Mucosa of rectum (tissue), 2 donors: ENCODE results near the gene LYL1.

Experiments used
- H3K27ac ChIP-seq, 2 donors: one replicate each; pipeline ENCODE4 v1.7.0; 2013; ENCODE audit warnings: inconsistent platforms in 2 of 2, low read depth in 2 of 2, low read length in 2 of 2
- H3K27me3 ChIP-seq, 2 donors: one replicate each; pipeline ENCODE4 v1.7.0; 2013; ENCODE audit warnings: low read length in 2 of 2; ENCODE audit not compliant: control insufficient read depth in 2 of 2, insufficient read depth in 2 of 2
- H3K36me3 ChIP-seq, 2 donors: one replicate each; pipeline ENCODE4 v1.7.0; 2013; ENCODE audit warnings: low read length in 2 of 2; ENCODE audit not compliant: control insufficient read depth in 2 of 2, insufficient read depth in 2 of 2
- H3K4me1 ChIP-seq, 2 donors: one replicate each; pipeline ENCODE4 v1.7.0; 2013; ENCODE audit warnings: low read length in 2 of 2, mild to moderate bottlenecking in 1 of 2; ENCODE audit not compliant: control insufficient read depth in 2 of 2, insufficient read depth in 2 of 2
- H3K4me3 ChIP-seq, 2 donors: one replicate each; pipeline ENCODE4 v1.7.0; 2013; ENCODE audit warnings: low read length in 2 of 2
- H3K9ac ChIP-seq, 2 donors: one replicate each; pipeline ENCODE4 v1.7.0; 2013; ENCODE audit warnings: low read length in 2 of 2, low read depth in 1 of 2, mild to moderate bottlenecking in 1 of 2
- H3K9me3 ChIP-seq, 2 donors: one replicate each; pipeline ENCODE4 v1.7.0; 2013; ENCODE audit warnings: low read length in 2 of 2; ENCODE audit not compliant: control insufficient read depth in 2 of 2
- donor health status: healthy.
- donor health status: Normal muscosa, but diverticular disease.

Gene LYL1

DNA sequence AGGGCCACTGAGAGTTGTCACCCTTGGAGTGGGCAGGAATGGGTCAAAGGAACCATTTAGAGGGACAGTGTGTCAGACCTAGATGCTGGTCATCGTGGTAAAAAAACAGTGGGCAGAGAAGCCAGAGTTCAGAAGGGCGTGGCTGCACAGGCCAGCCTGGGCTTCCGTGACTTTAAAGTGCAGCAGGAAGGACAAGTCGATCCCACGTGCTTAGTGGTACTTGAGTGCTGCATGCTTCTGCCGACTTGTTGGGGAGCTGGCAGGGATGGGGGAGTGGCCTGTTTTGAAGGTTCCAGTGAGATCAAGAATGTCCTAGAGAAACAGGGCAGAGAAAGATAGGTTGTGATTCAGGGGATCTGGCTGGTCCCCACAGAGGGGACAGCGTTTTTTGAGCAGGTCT, 17.0 kb downstream of the LYL1 start:
- H3K9ac ChIP-seq: no peak overlapping the region
- H3K36me3 ChIP-seq: peaks cover 10% of the 10 kb centered on the region in 2 donors
- no peak overlapping the region for H3K27ac ChIP-seq
- H3K4me3 ChIP-seq: no peak overlapping the region
- no peaks in the 10 kb centered on the region for H3K9me3 ChIP-seq
- H3K27me3 ChIP-seq: no peaks in the 10 kb centered on the region
- H3K4me1 ChIP-seq: no peaks in the 10 kb centered on the region

DNA sequence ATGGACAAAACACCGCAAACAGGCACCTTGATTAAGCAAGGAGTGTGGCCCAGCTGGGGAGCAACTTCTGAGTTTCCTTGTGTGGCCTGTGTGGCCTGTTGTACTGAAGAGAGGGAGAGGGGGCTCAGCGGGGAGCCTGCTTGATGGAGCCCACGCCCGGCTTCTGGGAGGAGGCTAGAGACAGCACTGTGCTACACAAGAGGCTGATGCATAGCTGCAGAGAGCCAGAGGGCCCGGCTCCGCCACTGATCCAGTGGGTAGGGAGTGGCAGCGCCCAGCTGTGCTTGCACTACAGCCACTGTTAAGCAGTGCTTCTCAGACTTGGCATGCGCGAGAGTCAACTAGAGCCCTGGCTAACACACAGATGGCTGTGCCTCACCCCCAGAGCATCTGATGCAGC, 19.0 kb downstream of the LYL1 start:
- Histone ChIP-seq H3K27me3 (no peaks in the 10 kb centered on the region), H3K27ac (no peak overlapping the region), H3K4me1 (peaks cover 17% of the 10 kb centered on the region in 2 donors), H3K9me3 (no peaks in the 10 kb centered on the region), H3K36me3 (peaks cover 10% of the 10 kb centered on the region in 2 donors), H3K9ac (no peak overlapping the region), H3K4me3 (no peak overlapping the region)

DNA sequence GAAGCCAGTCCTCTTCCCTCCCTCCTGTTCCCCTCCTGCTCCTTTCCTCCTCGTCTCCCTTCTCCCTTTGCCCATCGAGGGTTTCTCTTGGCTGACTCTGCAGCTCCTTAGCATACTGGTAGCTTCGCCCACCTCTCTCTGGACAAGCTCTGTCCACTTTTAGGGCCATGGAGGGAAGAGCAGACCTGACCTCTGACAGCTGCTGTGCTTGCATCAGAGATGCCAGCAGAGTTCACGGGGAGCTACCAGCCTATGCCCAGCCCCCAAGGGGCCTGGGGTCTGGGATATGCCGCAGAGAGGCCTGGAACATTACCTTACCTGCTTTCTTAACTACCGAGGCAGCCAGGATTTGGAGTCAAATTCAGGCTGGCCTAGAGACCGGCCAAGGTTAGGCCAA, 19.7 kb downstream of the LYL1 start:
- Histone ChIP-seq H3K27ac (no peak overlapping the region), H3K9ac (no peak overlapping the region), H3K4me3 (no peak overlapping the region), H3K4me1 (peaks cover 23 to 24% of the 10 kb centered on the region in 2 donors), H3K36me3 (peaks cover 10% of the 10 kb centered on the region in 2 donors), H3K9me3 (no peaks in the 10 kb centered on the region), H3K27me3 (no peaks in the 10 kb centered on the region)

DNA sequence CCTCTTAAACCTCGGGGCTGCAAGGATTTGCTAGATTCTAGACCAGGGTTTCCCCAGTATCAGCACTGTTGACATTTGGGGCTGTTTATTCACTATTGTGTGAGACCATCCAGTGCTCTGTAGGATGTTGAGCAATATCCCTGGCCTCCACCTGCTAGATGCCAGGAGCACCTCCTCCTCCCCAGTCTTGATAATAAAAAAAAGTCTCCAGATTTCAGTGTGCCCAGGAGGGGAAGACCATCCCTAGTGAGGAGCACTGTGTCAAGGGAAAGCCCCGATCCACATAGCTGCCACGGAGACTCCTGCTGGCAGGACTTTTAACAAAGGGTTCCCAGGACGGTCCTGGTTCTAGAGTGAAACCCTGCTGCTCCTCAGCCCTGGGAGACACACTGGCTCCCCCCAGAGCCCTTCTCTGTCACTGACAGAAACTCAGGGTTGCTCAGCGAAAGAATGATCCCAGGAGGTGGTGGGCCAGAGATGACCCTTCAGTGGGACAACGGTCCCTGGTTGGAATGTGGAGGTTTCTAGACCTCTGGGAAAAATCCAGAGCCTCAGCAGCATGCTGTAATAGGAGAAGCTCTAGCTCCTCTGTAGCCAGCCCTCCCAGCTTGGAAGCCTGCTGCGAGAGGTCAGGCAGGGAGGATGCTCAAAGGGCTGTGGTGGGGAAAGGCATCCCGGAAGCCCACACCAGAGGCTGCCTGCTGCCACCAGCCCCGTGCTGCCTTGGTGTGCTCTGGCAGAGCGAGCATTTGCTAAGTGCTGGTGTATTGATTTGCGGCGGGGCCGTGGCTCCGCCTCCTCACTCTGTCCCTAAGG, 20.3 kb downstream of the LYL1 start:
- no peak overlapping the region for H3K27ac ChIP-seq
- no peaks in the 10 kb centered on the region for H3K9me3 ChIP-seq
- H3K9ac ChIP-seq: no peak overlapping the region
- H3K4me1 ChIP-seq: peaks cover 28% of the 10 kb centered on the region in 2 donors
- H3K27me3 ChIP-seq: no peaks in the 10 kb centered on the region
- peaks cover 10% of the 10 kb centered on the region in 2 donors for H3K36me3 ChIP-seq
- H3K4me3 ChIP-seq: no peak overlapping the region

DNA sequence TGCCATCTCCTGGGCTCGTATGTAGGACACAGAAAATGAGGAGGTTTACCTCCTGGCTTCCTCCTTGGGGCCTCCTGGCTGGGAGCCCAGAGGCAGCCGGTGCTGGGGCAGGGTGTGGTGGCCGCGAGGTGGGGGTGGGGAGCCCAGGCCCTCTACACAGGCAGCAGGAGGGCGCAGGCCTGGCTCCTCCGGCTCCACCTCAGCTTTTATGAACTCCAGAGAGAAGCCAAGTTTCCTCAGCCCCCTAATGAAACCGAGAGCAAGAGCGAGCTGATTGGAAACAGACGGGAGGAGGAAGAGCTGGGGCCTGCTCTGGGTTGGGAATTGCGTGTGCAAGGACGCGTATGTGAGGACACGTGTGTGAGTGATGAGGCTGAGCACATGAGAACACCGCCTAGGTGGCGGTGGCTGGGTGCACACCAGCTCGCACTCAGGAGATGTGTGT, 23.1 kb downstream of the LYL1 start:
- Histone ChIP-seq H3K4me1 (peaks cover 28 to 37% of the 10 kb centered on the region in 2 donors), H3K9ac (peak overlapping the region; percentile 41 to 52), H3K4me3 (no peak overlapping the region), H3K36me3 (peaks cover 13 to 17% of the 10 kb centered on the region in 2 donors), H3K27me3 (no peaks in the 10 kb centered on the region), H3K27ac (peak overlapping the region; percentile 85 to 90), H3K9me3 (no peaks in the 10 kb centered on the region)

DNA sequence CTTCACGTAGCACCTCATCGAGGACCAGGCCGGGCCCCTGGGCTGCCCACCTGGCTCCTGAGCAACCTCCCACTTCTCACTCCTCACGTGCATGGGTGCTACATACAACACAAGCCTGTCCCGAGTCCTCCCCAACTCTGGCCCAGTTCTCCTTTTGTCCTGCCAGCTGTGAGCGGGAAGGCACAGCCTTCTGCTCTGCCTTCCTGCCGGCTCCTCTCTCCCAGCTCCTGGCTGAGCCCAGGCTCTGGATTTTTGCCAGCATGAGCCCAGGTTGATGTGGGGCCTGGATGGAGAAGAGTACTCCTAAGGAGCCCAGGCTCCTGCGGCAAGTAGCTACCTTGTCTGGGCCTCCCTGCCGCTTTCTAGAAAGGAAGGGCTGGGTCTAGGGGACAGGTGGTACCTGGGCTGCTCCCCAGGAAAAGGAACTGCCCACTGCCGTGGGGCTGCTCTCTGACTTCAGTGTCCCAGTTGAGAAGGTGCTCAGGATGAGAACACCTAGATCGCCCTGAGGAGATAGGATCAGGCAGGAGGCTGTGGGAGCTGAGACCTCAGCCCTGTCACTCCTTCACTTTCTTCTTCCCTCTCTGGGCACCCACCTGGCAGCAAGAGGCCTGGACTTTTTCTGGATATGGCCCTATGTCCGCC, 23.6 kb downstream of the LYL1 start:
- Histone ChIP-seq H3K27ac (peak overlapping the region; percentile 85 to 90), H3K9ac (peak overlapping the region; percentile 41 to 52), H3K27me3 (no peaks in the 10 kb centered on the region), H3K4me3 (no peak overlapping the region), H3K9me3 (no peaks in the 10 kb centered on the region), H3K36me3 (peaks cover 13 to 18% of the 10 kb centered on the region in 2 donors), H3K4me1 (peaks cover 28 to 37% of the 10 kb centered on the region in 2 donors)

DNA sequence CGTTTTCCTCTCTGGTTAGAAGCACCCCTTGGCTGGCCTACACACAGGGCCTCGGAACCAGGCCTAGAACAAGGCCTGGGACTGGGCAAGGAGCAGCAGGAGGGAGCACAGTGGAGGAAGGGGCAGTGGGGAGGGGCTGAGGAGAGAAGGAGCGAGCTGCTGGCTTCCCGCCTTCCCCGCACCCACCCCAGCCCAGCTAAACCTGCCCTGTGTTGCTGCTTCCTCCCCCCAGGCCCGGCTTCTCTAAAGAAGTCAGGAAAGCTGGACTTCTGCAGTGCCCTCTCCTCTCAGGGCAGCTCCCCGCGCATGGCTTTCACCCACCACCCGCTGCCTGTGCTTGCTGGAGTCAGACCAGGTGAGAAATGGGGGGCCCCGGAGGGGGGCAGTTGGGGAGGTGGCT, 24.3 kb downstream of the LYL1 start:
- Histone ChIP-seq H3K4me1 (peaks cover 28 to 37% of the 10 kb centered on the region in 2 donors), H3K36me3 (peaks cover 13 to 21% of the 10 kb centered on the region in 2 donors), H3K9ac (peak overlapping the region in 1 of 2 donors; percentile 52), H3K9me3 (no peaks in the 10 kb centered on the region), H3K27ac (peak overlapping the region; percentile 85 to 90), H3K4me3 (no peak overlapping the region), H3K27me3 (no peaks in the 10 kb centered on the region)

DNA sequence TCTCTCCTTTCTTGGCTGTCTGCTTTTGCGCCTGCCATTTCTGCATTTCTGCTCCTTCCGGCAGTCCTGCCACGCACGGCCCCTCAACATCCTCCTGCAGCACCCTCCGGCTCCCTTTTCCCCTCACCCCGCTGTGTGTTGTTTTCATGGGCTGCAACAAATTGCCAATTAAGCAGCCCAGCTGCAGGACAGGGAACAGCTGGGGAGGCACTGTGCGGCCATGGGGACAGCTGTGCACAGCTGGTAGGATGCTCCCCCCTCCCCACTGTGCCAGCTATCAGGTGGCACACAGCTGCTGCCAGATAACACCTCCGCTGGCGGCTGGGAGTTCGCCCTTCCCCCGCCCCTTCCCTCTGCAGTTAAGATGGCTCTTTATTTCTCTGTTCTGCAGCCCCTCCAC, 25.4 kb downstream of the LYL1 start:
- Histone ChIP-seq H3K9ac (no peak overlapping the region), H3K4me3 (no peak overlapping the region), H3K36me3 (peaks cover 12 to 17% of the 10 kb centered on the region in 2 donors), H3K27ac (no peak overlapping the region), H3K27me3 (no peaks in the 10 kb centered on the region), H3K9me3 (no peaks in the 10 kb centered on the region), H3K4me1 (peaks cover 28 to 37% of the 10 kb centered on the region in 2 donors)

DNA sequence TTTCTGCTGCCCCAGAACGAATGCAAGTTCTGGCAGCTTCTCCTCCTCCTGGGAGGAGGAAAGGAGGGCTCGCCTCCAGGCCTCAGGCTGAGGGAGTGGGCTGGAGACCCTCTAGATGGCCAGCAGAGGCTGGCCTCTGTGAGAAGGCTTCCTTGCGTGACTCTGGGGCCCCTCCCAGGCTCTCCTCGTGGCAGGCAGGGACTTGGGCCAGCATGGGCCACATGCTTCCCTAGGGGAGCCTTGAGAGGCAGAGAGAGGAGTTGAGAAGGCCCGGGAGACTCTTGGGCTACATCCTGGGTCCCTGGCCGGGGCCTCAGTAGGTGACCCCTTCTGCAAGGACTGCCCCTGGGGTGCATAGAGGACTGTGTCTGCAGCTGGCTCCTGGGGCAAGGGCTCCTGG, 25.9 kb downstream of the LYL1 start:
- no peaks in the 10 kb centered on the region for H3K9me3 ChIP-seq
- H3K4me1 ChIP-seq: peaks cover 28 to 37% of the 10 kb centered on the region in 2 donors
- H3K27me3 ChIP-seq: no peaks in the 10 kb centered on the region
- no peak overlapping the region for H3K9ac ChIP-seq
- H3K36me3 ChIP-seq: peaks cover 12 to 17% of the 10 kb centered on the region in 2 donors
- no peak overlapping the region for H3K4me3 ChIP-seq
- no peak overlapping the region for H3K27ac ChIP-seq

DNA sequence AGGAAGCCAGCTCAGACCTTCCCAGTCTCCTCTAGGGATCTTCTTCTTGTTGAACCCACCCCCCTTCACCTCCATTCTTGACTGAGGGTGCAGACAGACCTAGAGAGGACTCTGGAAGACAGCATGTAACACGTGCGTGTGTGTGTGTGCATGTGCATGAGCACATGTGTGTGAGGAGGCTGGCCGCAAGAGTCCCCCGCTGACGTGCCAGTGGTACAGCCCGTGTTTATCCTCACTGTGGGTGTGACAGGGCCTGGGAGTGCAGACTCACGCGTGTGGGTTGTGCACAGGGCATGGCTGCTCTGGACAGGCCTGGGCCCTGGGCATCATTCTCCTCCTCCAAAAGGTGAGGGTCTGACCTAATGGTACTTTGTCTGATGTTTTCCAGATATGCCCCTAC, 26.3 kb downstream of the LYL1 start:
- H3K9me3 ChIP-seq: no peaks in the 10 kb centered on the region
- H3K4me3 ChIP-seq: no peak overlapping the region
- peaks cover 28 to 37% of the 10 kb centered on the region in 2 donors for H3K4me1 ChIP-seq
- peaks cover 12 to 17% of the 10 kb centered on the region in 2 donors for H3K36me3 ChIP-seq
- H3K27me3 ChIP-seq: no peaks in the 10 kb centered on the region
- H3K27ac ChIP-seq: no peak overlapping the region
- no peak overlapping the region for H3K9ac ChIP-seq
